ENCODE measurements around the gene PLCB2.

PLCB2 gene

DNA sequence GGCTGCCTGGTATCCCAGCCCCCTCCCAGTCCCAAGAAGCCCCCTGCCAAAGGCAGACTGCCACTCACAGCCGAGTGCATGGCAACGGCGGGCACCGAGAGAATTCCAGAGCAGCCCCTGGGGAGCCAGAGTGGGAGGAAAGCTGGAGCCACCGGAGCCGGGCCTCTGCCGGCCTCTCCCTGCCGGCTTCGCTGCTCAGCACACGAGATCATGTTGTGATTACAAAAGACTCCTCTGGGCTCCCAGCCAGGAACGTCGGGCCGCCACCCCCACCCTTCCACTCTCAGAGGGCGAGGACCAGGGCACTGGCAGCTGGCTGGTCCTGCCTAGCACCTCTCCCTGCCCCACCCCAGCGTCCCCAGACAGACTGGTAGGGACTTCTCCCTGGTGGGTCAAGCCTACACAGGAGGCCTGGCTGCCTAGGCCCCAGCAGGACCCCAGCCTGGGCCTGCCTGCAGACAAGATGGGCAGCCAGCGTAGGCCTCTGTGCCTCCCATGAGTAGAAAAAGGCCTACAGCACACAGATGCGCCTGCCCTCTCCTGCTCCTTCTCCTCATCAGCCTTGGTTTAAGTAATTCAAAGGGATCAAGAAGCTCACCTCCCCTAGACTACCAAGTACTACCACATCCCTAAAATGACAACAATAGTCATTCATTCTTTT lies 33.1 kb upstream of the PLCB2 start, which contains the start of gene CCDC9B:
Gene CCDC9B (minus strand): TSS at position 200 of the 661 bp plus-strand sequence. CDS start 120 bp downstream, at position 80.
- peak; percentile 69 for DNase-seq

- DNase-seq: peak; percentile 37
Observed at GRCh38 chr15:40340038-40340739, 32.5 kb upstream of the PLCB2 start.

DNA sequence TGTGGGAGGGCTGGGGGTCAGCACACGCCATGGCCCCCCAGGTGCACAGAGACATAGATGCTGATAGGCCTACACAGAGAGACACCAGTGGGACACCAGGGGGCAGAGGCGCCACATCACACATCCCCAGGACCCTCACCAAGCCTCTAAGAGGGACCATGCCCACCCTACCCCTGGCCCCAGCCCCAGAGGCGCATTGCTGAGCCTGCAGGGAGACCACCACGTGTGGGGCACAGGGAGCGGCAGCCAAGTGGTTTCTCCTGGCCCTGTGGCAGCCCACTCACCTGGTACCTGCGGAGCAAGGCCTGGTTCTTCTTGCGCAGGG lies 31.8 kb upstream of the PLCB2 start:
- DNase-seq: no peak

DNA sequence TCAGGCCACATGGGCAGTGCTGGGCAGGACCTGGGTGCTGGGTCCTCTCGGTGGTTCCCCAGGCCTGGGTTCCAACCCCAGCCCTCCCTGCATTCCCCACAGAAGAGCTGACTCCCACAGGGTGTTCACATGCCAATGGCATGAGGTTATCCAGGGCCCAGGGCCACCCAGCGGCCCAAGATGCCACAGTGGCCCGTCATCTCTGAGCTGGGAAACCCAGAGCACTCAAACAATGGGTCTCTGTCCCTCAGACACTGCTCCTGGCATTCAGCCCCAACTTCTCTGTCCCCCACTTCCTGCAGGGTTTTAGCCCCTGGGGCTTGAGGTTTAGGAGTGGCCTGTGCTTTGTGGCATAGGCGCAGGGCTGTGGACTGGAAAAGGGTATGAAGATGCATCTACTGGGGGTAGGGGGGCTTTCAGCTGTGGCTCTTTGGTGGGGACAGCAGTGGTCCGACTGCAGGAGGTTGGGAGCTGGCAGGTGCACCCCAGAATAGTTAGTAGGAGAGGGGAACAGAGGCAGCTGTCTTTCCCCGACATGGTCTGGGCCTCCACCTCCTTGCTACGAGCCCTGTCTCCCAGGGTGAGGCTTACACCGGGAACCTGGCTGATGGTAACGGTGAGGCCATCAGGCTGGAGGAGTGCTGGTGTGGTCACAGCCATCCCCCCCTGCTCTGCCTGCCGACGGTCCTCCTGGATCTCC lies 31.3 kb upstream of the PLCB2 start:
- DNase-seq: peak; percentile 82

DNA sequence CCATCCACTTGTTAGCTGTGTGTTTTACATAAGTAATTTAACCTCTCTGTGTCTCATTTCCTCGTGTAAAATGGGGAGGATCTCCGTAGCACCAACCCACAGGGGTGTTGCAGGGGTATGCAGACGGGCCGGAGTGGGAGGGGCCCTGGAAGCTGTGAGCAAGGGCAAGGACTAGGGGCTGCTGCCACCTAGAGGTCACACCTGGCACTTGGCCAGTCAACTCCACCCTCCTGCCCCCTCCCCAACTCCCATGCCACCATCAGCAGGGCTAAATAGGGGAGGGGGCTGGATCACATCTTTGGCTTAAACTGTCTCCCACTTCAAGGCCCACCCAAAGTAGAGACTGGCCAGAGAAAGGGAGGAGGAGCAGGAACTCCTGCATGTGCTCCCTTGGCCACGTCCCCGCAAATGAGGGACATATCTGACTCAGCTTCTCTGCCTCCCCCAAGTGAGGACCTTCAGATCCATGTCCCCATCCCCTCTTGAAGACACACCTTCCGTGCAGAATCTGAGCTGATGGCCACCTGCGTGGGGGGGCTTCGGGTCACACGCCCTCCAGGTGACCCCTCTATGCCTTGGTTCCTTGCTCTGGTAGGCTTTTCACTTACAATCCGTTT lies 30.4 kb upstream of the PLCB2 start:
- no peak for DNase-seq

- DNase-seq: no peak
Observed at GRCh38 chr15:40337597-40337996, 29.9 kb upstream of the PLCB2 start.

DNA sequence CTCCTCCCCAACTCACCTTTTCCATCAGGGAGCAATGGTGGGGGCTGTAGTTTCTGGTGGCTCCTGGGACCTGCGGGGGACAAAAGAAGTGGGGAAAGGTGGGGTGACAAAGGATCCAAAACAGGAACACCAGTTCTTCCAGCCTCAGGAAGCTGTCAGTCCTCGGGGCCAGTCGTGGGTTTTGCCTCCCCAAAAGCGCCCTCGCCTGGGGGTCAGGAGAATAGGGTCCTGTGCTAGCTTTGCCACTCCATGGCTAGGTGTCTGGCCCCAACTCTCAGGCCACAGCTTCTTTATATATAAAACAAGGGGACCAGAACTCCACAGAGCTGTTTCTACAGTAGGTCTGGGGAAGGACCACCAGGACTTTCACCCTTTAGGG lies 29.0 kb upstream of the PLCB2 start:
- DNase-seq: no peak

DNA sequence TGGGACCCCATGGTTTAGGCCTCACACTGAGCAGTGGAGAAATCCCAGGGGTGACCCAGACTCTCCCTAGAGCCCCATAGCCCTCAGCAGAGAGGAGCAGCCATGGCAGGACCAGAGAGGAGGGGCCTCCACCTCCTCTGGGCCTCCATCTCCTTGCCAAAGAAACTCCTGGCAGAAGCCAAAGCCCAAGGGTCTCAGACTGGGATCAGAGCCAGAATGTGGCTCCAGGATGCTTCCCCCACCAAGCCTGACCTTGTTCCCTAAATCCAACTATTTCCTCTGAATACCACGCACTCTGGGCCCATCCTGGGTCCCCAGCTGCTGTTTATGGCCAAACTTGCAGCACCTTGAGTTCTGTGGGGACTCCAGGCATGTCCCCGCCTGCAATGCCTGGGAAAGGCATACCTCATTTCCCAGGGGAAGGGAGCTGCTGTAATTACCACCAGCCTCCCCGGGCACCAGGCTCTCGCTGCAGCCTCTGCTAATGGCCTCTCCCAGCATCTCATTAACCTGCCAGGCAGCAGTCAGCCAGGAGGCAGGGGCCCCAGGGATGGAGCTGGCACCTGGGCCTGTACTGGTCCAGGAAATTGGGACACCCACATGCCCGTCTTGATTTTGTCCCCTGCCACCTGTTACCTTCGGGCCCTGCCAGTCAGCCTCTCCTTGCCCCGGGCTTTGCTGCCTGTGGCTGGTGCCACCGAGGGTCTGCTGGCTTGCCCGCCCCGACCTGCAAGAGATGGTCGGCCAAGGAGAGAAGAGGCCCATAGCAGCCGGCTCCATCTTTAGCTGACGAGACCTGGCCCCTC lies 28.4 kb upstream of the PLCB2 start:
- no peak for DNase-seq

GRCh38 chr15:40334941-40335795 lies 27.4 kb upstream of the PLCB2 start:
- no peak for DNase-seq

GRCh38 chr15:40334541-40334940 lies 26.8 kb upstream of the PLCB2 start:
- no peak for DNase-seq

DNA sequence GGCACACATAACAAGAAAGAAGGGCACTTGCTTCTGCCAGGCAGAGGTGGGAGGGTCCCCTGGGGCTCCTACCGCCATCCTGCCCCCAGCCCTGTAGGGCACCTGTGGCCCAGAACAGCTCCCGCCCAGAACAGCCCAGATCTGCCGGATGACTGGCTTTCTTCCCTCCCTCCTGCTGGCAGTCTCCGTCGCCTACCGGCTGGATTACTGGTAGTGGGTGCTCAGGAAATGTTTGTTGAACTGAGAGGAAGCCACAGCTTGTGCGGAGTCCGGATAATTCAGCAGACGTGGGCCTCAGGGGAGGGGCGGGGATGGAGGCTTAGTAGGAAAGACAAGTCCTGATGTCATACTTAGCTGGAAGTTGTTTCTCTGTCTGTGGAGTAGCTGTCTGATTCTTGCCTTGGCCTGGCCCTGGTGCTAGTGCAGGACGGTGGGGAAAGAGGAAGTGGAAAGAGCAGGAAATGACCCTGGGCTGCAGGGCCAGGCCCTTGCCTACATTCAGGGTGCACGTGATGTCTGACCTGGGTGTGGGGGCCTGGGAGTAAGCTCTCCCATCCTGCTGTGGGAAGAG lies 26.3 kb upstream of the PLCB2 start:
- DNase-seq: no peak

DNA sequence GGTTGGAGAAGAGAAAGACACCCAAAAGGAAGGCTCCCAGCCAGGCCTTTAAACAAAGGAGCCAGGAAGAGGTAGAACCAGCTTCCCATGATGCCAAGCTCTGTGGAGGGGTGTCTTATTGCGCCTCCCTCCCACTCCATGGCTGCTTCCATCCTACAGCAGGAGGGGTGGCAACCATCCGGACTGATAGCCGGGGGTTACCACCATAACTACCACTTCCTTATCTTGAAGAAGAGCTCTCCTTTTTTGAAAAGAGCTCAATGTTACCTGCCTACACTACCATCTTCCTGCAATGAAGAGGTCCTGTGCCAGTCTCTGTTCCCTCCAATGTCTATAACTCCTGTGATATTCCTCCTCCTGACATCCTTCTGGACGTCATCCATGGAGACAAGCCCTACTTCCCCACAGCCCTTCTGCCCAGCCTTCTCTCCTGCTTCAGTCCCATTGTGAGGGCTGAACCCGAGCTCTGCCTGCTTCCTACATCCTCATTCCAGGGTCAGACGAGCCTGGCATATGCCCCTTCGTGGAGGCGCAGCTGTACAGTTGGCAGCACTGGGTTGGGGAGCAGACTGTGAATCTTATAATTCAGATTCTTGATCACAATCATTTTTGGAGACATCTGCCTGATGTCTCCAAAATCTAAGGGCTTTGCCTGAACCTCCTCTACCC lies 24.5 kb upstream of the PLCB2 start:
- no peak for DNase-seq

GRCh38 chr15:40331637-40332036 lies 23.9 kb upstream of the PLCB2 start:
- no peak for DNase-seq

DNA sequence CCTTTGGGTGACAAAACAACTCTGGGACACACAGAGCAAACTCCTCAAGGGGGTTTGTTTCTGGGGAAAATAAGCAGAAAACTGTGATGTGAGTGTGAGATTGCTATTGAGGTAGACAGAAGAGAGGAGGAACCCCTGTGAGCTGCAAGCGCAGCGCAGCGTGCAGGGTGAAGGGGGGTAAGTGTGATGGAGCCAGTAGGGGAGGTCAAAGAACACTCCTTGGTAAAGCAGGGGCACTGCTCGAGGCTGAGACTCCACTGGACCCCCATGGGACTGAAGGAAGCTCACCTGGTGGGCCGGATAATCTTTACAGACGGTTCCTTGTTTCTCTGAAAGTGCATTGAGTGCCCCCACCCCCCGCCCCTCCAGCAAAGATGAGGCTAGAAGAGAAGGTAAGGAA lies 23.3 kb upstream of the PLCB2 start:
- DNase-seq: no peak

DNA sequence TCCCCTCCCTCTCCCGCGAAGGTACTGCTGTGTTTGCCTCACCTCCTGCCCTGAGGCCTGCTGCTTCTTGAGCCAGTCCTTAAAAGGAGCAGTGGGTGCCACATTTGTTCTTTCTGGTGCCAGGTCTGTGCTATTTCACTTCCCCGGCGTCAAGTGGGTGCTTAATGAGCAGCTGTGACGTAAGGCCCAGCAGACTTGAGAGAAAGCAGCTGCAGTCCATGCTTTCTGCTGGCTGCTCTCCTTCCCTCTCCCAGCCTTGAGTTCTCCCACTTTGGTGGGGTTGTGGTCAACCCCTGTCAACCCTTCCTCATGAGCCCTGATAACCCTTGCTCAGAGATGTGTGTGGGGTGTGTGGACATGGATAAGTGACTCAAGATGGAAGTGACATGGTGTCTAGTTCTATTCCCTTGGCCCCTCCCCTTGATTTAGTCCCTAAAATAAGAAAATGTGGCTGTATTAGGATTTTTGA lies 22.7 kb upstream of the PLCB2 start:
- no peak for DNase-seq

GRCh38 chr15:40329804-40330203 lies 22.1 kb upstream of the PLCB2 start:
- no peak for DNase-seq

DNA sequence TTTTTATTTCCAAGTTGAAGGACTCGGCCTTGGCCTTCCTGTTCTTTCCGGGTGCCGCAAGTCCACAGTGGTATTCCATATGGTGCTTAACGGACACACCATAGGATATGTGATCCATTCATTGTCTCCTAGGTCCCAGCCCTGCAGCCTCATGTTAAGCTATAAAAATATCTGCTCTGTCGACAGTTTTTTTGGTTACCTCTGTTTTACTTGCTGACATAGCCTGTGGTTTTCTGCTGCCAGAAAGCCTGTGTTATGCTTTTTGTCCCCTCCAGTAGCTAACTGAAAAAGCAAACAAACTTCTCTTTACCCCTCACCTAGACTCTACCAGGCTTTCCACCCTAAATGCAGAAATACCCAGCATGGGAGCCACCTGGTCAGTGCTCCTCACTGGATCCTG lies 21.0 kb upstream of the PLCB2 start:
- no peak for DNase-seq

- DNase-seq: no peak
Observed at GRCh38 chr15:40328176-40328575, 20.4 kb upstream of the PLCB2 start.

DNA sequence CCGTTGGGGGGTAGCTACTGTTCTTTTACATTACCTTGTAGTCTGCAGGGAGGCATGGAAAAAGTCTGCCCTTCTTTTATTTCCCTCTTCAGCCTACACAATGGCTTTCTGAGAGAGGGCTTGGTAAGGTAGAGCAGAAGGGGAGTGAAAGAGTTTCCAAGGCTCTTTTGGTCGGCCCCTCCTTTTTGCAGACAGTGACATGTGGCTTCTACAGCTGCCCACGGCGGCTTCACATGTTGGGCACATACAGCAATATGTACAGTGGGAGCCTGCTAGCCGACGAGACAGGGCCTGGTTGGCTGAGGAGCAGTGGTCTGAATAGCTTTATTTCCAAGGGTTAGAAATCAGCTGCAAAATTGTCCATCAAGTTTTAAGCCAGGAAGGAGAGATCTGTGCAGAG lies 19.7 kb upstream of the PLCB2 start:
- DNase-seq: no peak

DNA sequence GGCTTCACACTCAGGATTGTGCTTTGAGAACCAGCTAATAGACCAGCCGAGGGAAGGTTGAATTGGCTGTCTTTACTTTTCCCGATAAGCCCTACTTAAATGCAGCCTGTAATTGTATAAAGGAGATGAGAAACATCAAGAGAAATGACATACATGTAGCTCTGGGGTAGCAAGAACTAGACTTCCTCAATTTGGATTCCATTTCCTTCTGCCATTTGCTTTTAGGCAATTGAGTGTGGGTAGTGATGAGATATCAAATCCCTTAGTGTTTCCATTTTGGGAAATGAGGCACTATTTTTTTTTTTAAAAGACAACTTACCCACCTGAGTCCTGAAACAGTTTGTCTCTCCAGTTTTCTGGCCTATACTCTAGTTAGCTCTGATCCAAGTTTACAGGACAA lies 18.0 kb upstream of the PLCB2 start:
- DNase-seq: no peak

DNA sequence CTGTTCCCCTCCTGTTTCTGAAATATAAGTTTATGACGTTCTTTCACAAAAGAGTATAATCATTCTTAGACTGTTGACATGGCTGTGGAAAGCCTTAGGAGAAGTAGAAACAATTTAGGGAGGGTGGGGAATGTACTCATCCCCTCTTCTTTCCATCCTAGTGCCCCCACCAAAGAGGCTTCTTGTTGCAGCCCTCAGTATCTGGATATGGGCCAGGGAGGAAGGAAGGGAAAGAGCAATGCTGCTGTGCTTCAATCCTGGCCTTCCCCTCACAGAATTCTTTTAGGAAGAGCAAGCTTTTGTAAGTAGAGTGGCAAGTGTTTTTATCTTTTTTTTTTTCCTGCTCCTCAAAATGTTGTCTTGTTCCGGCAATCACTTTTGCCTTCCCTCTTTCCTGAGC lies 17.5 kb upstream of the PLCB2 start:
- DNase-seq: no peak

All from NCI-H226 (cell line).